HL-60 (cell line): ENCODE data around the gene ALDH1L2.

ENCODE experiments used
- CTCF ChIP-seq: IDR thresholded peaks from one replicate; pipeline ENCODE4 v1.5.1; 2011; ENCODE audit warnings: low read length, control low read depth, inconsistent platforms; ENCODE audit not compliant: insufficient read depth
- POLR2AphosphoS5 ChIP-seq: IDR thresholded peaks from 2 replicates; pipeline ENCODE4 v1.6.1; 2012; ENCODE audit warnings: low read depth
- SPI1 ChIP-seq: IDR thresholded peaks from 2 replicates; pipeline ENCODE4 v1.6.1; 2012; ENCODE audit warnings: low read depth, mild to moderate bottlenecking, borderline replicate concordance

- TF ChIP-seq CTCF (no peak), POLR2AphosphoS5 (no peak), SPI1 (no peak)
These were observed 6.8 kb downstream of the ALDH1L2 start for GRCh38 chr12:105077435-105077834.
